Islet of Langerhans (tissue), 1 donor: ENCODE data around the gene ANAPC13.

Experiments used
- FAIRE-seq: peaks from one replicate; lab custom pipeline; 2011; peaks lifted over from hg19 to GRCh38; lab: Jason Lieb, UNC

ANAPC13 gene

GRCh38 chr3:134482622-134483021 lies 3.2 kb downstream of the ANAPC13 start:
- no peak for FAIRE-seq

- no peak for FAIRE-seq
These were observed 4.6 kb downstream of the ANAPC13 start for GRCh38 chr3:134481166-134481565.

DNA sequence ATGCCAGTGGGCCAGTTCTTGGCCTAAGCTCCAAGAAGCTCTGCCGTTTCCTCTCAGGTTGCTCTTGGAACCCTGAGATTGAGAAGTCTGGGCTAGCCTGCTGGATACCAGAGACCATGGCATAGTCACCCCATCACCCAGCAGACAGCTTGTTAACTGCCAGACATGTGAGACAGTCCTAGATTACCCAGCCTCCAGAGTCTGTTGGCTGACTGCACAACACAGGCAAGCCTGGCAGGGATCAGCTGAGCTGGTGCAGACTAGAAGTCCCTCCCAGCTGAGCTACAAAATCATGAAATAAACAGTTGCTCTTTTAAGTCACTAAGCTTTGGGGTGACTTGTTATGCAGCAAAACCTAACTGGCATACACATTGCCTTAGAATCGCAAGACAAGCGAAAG lies 5.2 kb downstream of the ANAPC13 start:
- no peak for FAIRE-seq

DNA sequence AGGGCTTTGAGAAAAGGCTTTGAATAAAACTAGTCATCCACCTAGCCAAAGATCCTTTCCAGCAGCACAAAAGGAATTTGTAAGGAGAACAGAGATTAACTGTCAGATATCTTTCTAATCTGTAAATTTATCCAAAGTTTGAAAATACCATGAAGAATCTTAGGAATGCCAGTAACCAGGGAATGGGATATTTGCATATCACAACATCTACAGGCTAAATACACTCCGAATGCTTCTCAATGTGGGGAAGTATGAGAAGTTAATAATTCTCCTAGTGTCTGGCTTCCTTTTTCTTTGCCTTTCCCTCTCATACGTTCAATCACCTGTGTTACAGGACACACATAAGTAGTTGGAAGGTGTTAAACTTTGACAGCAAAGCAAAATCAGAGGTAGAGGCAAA lies 7.8 kb downstream of the ANAPC13 start:
- no peak for FAIRE-seq

GRCh38 chr3:134477002-134477401 lies 8.8 kb downstream of the ANAPC13 start:
- FAIRE-seq, result no peak

DNA sequence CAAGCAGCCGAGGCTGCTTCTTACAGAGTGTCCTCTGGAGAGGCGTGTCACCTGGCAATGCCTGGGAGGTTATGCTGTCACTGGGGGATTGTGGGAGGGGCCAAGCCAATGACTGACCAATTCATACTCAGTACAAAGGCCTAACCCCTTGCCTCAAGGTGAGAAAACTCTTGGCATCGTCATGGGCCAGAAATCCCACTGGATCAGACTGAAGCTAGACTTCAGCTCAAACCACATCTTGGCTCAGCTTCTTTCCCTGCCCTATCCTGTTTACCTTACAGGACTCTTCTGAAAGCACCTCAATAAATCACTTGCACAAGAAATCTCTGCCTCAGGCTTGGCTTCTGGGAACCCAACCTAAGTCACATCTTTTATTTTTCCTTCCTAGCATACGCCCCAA lies 9.5 kb downstream of the ANAPC13 start:
- FAIRE-seq, result no peak

GRCh38 chr3:134474956-134475355 lies 10.8 kb downstream of the ANAPC13 start:
- FAIRE-seq, result no peak

GRCh38 chr3:134473868-134474546 lies 11.8 kb downstream of the ANAPC13 start:
- peak; percentile 97 for FAIRE-seq

- no peak for FAIRE-seq
These were observed 13.0 kb downstream of the ANAPC13 start for GRCh38 chr3:134472831-134473230.

DNA sequence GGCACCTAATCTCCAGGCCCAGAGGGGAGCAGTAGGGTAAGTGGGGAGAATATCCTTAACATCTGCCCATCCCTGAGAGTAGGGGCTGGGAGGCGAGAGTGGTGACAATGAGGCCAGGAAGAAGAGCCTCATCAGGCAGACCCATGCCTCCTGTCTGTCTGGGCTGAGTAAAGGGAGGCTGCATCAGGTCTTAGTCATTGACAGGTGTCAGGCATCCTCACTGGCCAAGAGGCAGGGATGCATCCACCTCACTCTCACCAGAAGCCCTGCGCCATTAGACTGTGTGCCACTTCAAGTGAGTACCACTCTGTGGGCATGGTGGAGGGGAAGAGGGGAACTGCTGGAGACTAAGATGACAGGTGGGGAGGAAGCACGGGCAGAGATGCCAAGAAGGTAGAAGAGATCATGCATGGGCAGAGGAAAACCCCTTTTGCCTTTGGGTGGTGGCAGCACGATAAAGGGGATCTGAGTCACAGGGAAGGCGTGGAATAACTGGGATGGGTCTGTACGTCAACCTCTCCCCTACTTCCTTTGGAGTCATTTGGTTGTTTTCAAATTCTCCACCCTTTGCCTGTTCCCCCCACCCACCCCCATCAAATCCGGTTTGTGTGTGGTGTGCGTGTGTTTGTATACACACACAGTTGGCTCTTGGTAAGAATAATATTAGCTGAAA lies 14.1 kb downstream of the ANAPC13 start:
- no peak for FAIRE-seq

GRCh38 chr3:134468519-134468918 lies 17.3 kb downstream of the ANAPC13 start:
- no peak for FAIRE-seq

- FAIRE-seq, result no peak
These were observed 19.5 kb downstream of the ANAPC13 start for GRCh38 chr3:134466331-134466730.

- FAIRE-seq, result no peak
These were observed 21.0 kb downstream of the ANAPC13 start for GRCh38 chr3:134464689-134465365.

DNA sequence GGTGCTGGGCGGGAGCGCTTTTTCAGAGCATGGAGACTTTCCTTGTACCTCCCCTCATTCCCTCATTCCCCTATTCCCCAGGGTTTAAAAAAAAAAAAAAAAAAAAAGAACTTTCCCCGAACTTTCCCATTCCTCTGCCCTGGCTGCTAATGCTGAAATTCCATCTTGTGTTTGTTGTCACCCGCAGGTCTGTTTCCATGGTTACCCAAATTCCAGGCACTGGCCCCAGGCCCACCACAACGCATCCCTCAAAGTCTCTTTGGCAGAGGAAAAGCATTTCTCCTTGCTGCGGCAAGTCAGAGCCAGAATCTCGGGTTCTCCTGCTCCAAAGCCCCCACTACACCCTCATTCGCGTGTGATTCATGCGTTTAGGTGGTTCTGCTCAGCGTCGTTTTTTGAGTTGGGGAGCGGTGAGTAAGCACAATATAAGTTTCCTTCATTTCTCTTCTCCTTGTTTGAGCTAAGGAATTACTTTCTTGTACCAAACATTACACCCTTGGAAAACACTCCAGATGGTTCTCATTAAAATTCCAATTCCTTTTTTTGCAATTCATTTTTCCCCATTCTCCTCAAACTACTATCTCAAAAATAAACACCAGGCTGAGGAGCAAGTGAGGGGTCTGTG lies 21.6 kb downstream of the ANAPC13 start:
- FAIRE-seq, result no peak

DNA sequence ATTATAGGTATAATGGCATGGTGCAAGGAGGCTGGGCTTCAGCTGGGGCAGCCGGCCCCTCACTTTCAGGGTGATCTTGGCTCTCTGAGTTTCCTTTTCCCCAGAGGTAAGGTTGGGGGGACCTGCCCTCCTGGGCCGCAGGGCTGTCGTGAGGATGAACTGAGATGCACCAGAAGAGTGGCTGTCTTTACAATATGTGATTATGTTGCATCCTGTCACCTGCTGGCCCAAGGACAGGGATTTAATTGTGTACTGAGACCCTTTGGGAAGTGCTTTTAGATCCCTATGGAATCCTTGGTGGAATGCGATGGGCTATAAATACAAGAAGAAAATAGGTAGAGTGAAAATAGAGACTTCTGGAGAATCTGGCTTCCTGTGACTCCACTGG lies 22.1 kb downstream of the ANAPC13 start:
- FAIRE-seq, result no peak

GRCh38 chr3:134462331-134462941 lies 23.3 kb downstream of the ANAPC13 start:
- FAIRE-seq, result no peak

DNA sequence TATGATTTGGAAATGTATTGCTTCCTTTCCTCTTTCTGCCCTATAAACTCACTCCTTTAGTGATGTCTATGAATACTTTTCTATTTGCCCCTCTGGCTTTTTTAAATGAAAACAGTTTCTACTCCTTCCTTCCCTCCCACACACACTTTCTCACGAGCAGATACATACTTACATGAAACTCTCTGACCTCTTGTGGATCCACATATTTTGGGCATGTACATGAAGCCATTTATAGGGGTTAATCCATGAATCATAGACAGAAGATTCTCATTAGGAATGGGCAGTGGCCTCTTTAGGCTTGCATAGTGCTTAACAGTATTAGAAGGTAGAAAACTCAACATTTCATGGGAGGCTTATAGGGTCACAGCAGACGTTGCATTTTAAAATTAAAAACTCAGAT lies 24.8 kb downstream of the ANAPC13 start:
- no peak for FAIRE-seq

DNA sequence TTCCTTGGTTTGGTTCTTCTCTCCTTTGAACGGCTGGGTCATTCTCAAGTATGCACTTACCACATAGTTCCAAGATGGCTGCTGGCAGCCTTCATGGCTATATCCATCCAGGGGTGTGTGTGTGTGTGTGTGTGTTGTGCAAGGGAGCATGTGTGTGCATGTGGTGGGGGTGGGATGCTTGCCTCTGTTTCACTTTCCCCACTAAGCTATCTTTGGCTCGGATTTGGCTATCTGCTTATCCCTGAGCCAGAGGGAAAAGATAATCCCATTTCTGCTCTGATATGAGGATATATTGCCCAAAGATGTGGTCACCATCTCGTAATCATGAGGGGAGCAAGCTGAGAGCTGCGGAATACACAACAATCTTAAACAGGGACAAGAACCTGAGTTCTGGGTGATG lies 26.2 kb downstream of the ANAPC13 start:
- FAIRE-seq, result no peak

DNA sequence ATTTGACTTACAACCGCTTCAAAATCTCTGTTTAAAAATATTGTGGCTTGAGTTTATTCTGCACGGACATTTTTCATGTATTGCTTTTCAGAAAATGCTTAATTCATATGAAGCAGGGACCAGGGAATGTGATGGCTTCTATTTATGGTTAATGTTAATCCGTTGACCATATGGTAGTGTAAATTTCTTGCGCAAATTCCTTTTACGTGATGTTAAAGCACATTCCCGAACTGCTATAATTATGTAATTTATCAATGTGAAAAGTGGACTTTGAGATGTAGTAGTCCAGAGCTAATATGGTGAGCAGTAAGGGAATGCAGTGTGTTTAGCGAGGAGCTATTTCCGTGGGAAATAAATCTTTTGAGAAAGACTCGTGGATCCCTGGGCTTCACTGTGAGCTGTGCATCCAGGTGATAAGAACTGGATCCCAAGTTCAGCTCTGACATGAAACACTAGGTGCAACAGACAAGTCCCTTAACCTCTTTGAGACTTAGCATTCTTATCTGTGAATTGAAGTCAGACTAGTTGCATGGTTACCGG lies 27.3 kb downstream of the ANAPC13 start:
- no peak for FAIRE-seq

GRCh38 chr3:134457376-134458074 lies 28.3 kb downstream of the ANAPC13 start:
- FAIRE-seq, result no peak

DNA sequence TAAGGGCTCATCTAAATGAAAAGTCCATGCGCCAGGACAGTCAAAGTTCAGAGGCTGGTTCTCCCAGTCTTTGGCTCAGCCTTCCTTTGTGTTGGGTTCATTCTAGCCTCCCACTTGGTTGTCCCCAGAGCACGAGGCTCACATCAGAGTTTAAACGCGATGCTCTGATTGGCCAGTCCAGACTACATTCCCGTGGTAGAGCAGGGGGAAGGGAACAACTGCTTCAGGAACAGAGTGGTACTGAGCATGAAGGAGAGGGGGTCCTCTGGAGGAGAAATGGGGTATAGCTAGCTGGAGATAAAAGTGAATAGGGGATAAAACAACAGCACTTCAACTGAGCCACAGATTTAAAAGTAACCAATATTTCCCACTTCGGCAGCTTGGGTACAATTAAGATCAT lies 32.2 kb downstream of the ANAPC13 start:
- FAIRE-seq, result no peak

DNA sequence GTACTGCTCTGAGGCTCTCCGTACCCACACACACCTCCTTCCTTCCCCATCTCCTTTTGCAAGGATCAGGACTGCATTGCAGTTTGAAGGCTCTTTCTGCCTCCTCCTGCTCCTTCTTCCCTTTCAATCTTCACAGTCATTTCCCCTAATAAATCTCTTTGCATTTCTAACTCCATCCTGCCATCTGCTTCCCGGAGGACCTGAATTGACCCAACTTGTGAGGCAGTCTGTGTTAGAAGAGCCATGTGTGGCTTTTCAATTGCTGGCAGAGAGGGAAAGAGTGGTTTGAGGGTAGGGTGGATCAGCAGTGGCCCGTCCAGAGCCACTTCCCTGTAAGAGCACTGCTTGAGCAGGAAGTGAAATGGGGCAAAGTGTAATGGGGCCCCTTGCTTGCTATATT lies 35.8 kb downstream of the ANAPC13 start:
- FAIRE-seq, result no peak
